Fibroblast of the aortic adventitia (primary cell): Measurements from ENCODE around the gene THEM5. TPM values are rescaled to one million over a fixed set of nuclear protein-coding genes. Genes with fewer than 3 reads are reported as not detected.

Source experiments
- DNase-seq: peaks from one replicate; pipeline ENCODE4 v3.0.0-alpha.2; 2010; ENCODE audit warnings: low read depth
- H3K4me3 ChIP-seq: 2 replicates; pipeline ENCODE4 v1.5.1; 2011; ENCODE audit warnings: low read depth, mild to moderate bottlenecking, control low read depth, low read length, moderate library complexity
- total RNA-seq: library from RNA; depleted of rRNA; stranded (reverse); fragments of >200 nt; gene quantifications from 2 replicates; pipeline ENCODE4 v1.2.3, GENCODE V29; 2012; ENCODE audit warnings: low replicate concordance
- TF ChIP-seq, protein P1 (sequence below): IDR thresholded peaks from 2 replicates; pipeline ENCODE4 v1.5.1; 2011; ENCODE audit warnings: mild to moderate bottlenecking, low read length, control low read depth, inconsistent platforms; ENCODE audit not compliant: insufficient read depth

The THEM5 gene
- total RNA-seq, 1 donor: not detected

DNA sequence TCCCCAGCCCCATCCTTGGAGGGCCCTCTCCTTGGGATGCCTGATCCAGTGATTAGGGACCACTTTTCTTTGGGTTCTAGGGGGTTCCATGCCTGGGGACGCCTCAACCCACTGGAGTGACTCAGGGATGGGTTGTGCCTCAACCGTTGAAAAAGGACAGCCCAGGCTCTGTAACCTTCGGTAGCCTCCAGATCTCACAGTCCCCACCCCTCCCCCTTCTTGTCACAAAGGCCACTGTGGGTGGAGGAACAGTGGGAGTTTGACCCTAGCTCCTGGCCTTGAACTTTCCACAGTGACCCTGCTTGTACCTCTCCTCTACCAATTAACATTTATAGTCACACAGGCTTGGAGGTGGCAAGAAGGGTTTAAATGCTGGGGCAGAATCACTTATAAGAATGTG, 19.3 kb downstream of the THEM5 start:
- H3K4me3 ChIP-seq: no peak overlapping the region
- no peak for DNase-seq
- TF ChIP-seq, protein P1, sequence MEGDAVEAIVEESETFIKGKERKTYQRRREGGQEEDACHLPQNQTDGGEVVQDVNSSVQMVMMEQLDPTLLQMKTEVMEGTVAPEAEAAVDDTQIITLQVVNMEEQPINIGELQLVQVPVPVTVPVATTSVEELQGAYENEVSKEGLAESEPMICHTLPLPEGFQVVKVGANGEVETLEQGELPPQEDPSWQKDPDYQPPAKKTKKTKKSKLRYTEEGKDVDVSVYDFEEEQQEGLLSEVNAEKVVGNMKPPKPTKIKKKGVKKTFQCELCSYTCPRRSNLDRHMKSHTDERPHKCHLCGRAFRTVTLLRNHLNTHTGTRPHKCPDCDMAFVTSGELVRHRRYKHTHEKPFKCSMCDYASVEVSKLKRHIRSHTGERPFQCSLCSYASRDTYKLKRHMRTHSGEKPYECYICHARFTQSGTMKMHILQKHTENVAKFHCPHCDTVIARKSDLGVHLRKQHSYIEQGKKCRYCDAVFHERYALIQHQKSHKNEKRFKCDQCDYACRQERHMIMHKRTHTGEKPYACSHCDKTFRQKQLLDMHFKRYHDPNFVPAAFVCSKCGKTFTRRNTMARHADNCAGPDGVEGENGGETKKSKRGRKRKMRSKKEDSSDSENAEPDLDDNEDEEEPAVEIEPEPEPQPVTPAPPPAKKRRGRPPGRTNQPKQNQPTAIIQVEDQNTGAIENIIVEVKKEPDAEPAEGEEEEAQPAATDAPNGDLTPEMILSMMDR: no peak

DNA sequence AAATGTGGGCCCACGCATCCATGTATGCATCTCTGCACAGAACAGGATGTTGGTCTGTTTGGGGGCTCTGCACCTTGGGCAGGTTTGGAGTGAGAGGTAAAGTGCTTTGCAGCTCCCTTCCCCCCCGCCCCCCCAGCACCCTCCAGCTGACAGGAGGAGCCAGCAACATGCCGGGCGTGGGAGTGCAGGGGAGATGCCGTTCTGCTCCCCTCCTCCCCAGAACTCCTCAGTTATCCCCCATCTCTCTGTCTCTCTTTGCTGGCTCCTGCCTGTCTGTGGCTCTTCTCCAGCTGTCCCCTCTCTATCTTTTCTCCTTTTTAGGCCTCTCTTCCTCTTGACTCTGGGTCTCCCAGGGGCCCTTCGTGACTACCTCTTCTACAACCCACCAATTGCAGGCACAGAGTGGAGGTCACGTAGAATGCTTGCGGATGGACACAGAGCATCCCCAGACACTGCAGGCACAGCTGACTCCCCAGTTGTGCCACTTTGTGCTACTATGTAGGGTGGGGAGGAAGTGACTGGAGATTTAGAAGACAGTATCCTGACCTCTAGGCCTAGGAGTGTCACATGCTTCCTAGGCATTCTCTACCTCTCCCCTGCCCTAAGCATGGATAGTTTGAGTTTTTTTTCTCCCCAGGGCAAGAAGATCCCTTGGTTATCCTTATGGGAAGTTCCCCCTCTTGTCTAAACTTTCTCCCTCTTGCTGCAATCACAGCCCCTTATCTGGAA, 20.2 kb downstream of the THEM5 start:
- no peak for DNase-seq
- TF ChIP-seq, protein P1: no peak
- H3K4me3 ChIP-seq: no peak overlapping the region

DNA sequence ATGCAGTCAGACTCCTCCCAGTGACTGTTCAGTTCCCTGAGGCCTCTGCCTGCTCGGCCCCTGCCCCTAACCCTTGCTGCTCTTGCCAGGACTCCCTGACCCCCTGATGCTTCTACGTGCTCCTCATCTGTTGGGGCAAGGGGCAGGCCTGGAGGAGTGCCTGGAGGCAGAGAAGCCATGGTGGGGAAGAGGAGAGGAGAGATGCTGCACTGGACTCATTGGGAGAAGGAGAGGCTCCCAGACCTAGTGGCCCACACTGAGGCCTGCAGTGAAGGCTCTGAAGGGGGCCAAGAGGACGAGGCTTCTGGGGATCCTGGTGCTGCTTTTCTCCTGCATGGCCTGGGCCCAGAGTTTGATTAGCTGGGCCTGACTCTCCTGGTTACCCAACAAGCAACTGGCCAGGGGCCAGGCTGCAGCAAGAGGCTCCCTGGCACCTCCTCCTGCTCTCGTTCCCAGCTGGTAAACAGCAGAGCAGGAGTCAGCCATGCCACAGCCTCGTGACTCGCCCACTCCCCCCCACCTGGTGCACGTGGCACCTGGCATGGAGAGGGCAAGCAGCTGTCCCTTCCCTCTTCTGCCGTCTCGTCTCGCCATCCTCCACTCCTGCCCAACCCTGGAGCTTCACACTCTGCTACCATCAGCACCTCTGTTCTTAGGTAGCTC, 21.1 kb downstream of the THEM5 start:
- H3K4me3 ChIP-seq: no peak overlapping the region
- TF ChIP-seq, protein P1: no peak
- peak; percentile 47 for DNase-seq

DNA sequence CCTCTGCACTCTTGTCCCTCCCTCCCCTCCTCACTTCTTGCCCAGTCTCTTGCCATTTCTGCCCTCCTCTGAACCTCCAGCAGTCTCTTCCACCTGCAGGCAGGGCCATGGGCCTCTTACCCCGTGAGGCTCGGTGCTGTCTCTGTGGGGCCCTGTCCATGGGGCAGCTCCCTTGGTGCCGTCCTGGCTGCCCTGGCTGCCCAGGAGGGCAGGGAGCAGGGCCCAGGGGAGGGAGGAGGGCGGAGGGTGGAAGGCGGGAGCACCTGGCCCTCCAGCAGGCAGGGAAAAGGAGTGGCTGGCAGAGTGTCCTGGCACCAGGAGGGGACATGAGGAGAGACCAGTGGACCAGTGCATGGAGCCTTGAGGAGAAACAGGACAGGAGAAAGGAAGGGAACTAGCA, 21.9 kb downstream of the THEM5 start, which contains the start of gene RORC:
TSS of gene RORC (minus strand) at position 198 of the 400 bp plus-strand sequence. CDS start at position 160, 38 bp downstream.
- TF ChIP-seq, protein P1: no peak
- DNase-seq: no peak
- H3K4me3 ChIP-seq: no peak within 1 kb of the TSS

DNA sequence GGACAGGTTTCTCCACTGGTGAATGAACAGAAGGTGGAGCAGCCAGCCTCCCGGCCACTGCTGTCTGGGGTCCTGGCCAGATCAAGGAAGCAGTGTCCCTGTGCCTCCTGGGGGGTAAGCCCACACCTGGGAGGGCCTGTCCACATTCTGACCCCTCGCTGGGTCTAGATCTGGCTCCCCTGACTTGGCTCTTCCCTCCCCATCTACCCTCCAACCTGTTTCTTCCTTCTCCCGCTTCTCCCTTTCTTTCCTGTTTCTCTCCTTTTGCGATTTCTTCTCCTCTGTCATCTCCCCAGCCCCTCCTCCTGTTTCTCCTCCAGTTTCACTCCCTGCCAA, 22.3 kb downstream of the THEM5 start:
- TF ChIP-seq, protein P1: no peak
- H3K4me3 ChIP-seq: no peak overlapping the region
- DNase-seq: no peak

DNA sequence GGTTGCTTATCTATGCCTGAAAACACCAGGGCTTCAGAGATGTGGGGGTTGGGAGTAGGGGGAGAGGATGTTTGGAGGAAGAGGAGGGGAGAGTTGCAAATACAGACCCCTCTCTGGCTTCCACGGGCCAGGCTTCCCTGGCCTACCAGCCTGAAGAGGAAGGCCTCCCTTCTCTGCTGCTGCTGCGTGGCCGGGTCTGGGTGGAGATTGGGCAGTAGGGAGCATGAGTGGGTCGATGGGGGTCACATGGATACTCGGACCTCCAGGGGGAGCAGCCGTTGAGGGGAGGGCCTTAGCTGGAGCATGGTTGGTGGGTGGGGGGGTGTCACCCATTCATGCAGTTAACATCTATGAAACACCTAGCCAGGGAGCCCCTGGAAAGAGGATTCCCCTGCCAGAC, 23.5 kb downstream of the THEM5 start:
- TF ChIP-seq, protein P1: no peak
- DNase-seq: no peak
- H3K4me3 ChIP-seq: no peak overlapping the region
